Astrocyte (in vitro differentiated cells and primary cell): ENCODE data around the gene AP3B1. TPM values are rescaled to one million over a fixed set of nuclear protein-coding genes. Genes with fewer than 3 reads are reported as not detected.

Experiments
- DNase-seq: peaks from one replicate; pipeline ENCODE4 v3.0.0-alpha.2; 2010; ENCODE audit warnings: low read depth
- FAIRE-seq: peaks from 2 replicates; lab custom pipeline; 2011; peaks lifted over from hg19 to GRCh38; lab: Jason Lieb, UNC
- H2AFZ ChIP-seq: 2 replicates; pipeline ENCODE4 v1.6.0; 2012; ENCODE audit warnings: low read depth, low read length, inconsistent platforms
- H3K27ac ChIP-seq: 2 replicates; pipeline ENCODE4 v1.5.1; 2011; ENCODE audit warnings: low read depth, low read length, inconsistent platforms
- H3K27me3 ChIP-seq: 2 replicates; pipeline ENCODE4 v1.6.0; 2011; ENCODE audit warnings: low read length, inconsistent platforms; ENCODE audit not compliant: insufficient read depth
- H3K36me3 ChIP-seq: 2 replicates; pipeline ENCODE4 v1.5.1; 2011; ENCODE audit warnings: low read length, inconsistent platforms; ENCODE audit not compliant: insufficient read depth
- H3K4me1 ChIP-seq: 2 replicates; pipeline ENCODE4 v1.5.1; 2011; ENCODE audit warnings: low read length, inconsistent platforms; ENCODE audit not compliant: insufficient read depth
- H3K4me2 ChIP-seq: 2 replicates; pipeline ENCODE4 v1.6.0; 2012; ENCODE audit warnings: low read length, inconsistent platforms
- H3K4me3 ChIP-seq: 2 replicates; pipeline ENCODE4 v1.5.1; 2011; ENCODE audit warnings: low read depth, mild to moderate bottlenecking, low read length, inconsistent platforms; ENCODE audit not compliant: insufficient read depth
- H3K79me2 ChIP-seq: 2 replicates; pipeline ENCODE4 v1.6.0; 2012; ENCODE audit warnings: mild to moderate bottlenecking, low read length, inconsistent platforms; ENCODE audit not compliant: insufficient read depth
- H3K9ac ChIP-seq: 2 replicates; pipeline ENCODE4 v1.6.0; 2012; ENCODE audit warnings: mild to moderate bottlenecking, low read length, inconsistent platforms
- H3K9me3 ChIP-seq: 2 replicates; pipeline ENCODE4 v1.5.1; 2012; ENCODE audit warnings: low read depth, mild to moderate bottlenecking, low read length, inconsistent platforms; ENCODE audit not compliant: insufficient read depth
- H4K20me1 ChIP-seq: 2 replicates; pipeline ENCODE4 v1.6.0; 2012; ENCODE audit warnings: low read length, inconsistent platforms; ENCODE audit not compliant: insufficient read depth
- H3K27ac Mint-ChIP-seq: one replicate; pipeline ENCODE4 v1.8.0; 2021; ENCODE audit warnings: mild to moderate bottlenecking, mixed read lengths; ENCODE audit not compliant: unreplicated experiment
- H3K27me3 Mint-ChIP-seq: one replicate; pipeline ENCODE4 v1.8.0; 2021; ENCODE audit warnings: low read depth, mixed read lengths; ENCODE audit not compliant: unreplicated experiment
- H3K36me3 Mint-ChIP-seq: one replicate; pipeline ENCODE4 v1.8.0; 2021; ENCODE audit warnings: low read depth, mixed read lengths; ENCODE audit not compliant: unreplicated experiment
- H3K4me1 Mint-ChIP-seq: one replicate; pipeline ENCODE4 v1.8.0; 2021; ENCODE audit warnings: low read depth, mixed read lengths; ENCODE audit not compliant: unreplicated experiment
- H3K4me3 Mint-ChIP-seq: one replicate; pipeline ENCODE4 v1.8.0; 2021; ENCODE audit warnings: mild to moderate bottlenecking, moderate library complexity, mixed read lengths; ENCODE audit not compliant: unreplicated experiment
- H3K9me3 Mint-ChIP-seq: one replicate; pipeline ENCODE4 v1.8.0; 2021; ENCODE audit warnings: mild to moderate bottlenecking, mixed read lengths; ENCODE audit not compliant: unreplicated experiment
- EZH2 ChIP-seq: IDR thresholded peaks from 2 replicates; pipeline ENCODE4 v1.6.1; 2012; ENCODE audit warnings: mild to moderate bottlenecking, low read length, inconsistent platforms; ENCODE audit not compliant: insufficient read depth
- total RNA-seq: library from RNA; stranded (reverse); gene quantifications from 2 replicates; pipeline ENCODE4 v1.2.1, GENCODE V29; 2021
- TF ChIP-seq, protein P1 (sequence below): IDR thresholded peaks from 2 replicates; pipeline ENCODE4 v1.5.1; 2011; ENCODE audit warnings: low read depth, mild to moderate bottlenecking, inconsistent platforms, low read length, moderate library complexity; ENCODE audit not compliant: insufficient read depth

The AP3B1 gene
- total RNA-seq, 1 donor from 2014 or later, result 64.8 TPM

DNA sequence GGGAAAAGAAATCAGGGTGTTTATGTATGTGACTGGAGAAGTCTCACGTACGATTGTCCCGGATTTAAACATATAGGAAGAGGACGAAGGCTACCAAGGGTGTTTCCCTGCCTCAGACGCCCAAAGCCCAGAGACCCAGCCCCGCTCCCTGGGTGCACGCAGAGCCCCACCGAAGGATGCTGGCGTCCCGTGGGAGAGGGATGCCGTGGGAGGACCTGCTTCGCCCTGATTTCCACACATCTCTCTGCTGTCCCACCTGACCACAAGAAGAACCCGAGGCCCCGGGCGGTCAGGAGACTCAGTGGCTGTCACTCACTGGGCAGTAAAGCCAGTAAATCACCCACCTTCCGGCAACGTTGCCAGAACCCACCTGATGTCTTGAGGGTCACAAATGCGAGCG is 306.5 kb downstream of the AP3B1 start:
- peaks cover 13% of the 10 kb centered on the region for H3K4me1 Mint-ChIP-seq

DNA sequence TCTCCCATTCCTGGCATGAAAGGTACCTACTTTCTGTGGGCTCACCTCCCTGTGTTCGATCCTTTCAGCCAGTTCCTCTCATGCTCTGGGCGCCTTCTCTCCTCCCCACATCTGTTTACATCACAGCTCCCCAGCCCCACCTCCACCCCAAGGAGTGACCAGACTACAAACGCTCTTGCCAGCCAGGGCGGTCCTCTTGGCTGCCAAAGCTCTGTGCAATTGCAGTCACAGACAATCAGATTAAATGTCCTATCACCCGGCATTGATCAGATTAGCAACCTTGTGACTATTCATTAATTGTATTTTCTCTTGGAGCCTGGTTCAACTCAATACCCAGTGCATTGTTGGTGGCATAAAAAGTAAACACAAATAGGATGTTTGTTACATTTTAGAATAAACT is 307.2 kb downstream of the AP3B1 start:
- H3K4me3 Mint-ChIP-seq, result no peak overlapping the region
- H3K4me3 ChIP-seq, result no peak overlapping the region
- FAIRE-seq, result no peak
- H3K9me3 Mint-ChIP-seq, result no peaks in the 10 kb centered on the region
- H2AFZ ChIP-seq, result no peak overlapping the region
- no peaks in the 10 kb centered on the region for H3K36me3 ChIP-seq
- DNase-seq, result no peak
- no peaks in the 10 kb centered on the region for H3K9me3 ChIP-seq
- H3K4me1 ChIP-seq, result no peaks in the 10 kb centered on the region
- no peak overlapping the region for H3K27ac ChIP-seq
- no peaks in the 10 kb centered on the region for H3K36me3 Mint-ChIP-seq
- no peaks in the 10 kb centered on the region for H4K20me1 ChIP-seq
- no peak overlapping the region for H3K4me2 ChIP-seq
- H3K27me3 ChIP-seq, result peaks cover 12% of the 10 kb centered on the region
- H3K27me3 Mint-ChIP-seq, result peaks cover 10% of the 10 kb centered on the region
- H3K79me2 ChIP-seq, result no peaks in the 10 kb centered on the region
- no peak overlapping the region for H3K9ac ChIP-seq
- TF ChIP-seq, protein P1, sequence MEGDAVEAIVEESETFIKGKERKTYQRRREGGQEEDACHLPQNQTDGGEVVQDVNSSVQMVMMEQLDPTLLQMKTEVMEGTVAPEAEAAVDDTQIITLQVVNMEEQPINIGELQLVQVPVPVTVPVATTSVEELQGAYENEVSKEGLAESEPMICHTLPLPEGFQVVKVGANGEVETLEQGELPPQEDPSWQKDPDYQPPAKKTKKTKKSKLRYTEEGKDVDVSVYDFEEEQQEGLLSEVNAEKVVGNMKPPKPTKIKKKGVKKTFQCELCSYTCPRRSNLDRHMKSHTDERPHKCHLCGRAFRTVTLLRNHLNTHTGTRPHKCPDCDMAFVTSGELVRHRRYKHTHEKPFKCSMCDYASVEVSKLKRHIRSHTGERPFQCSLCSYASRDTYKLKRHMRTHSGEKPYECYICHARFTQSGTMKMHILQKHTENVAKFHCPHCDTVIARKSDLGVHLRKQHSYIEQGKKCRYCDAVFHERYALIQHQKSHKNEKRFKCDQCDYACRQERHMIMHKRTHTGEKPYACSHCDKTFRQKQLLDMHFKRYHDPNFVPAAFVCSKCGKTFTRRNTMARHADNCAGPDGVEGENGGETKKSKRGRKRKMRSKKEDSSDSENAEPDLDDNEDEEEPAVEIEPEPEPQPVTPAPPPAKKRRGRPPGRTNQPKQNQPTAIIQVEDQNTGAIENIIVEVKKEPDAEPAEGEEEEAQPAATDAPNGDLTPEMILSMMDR, result no peak
- no peak for TF ChIP-seq EZH2
- no peak overlapping the region for H3K27ac Mint-ChIP-seq
- peaks cover 13% of the 10 kb centered on the region for H3K4me1 Mint-ChIP-seq

More for the DNA sequence above, 306.5 kb downstream of the AP3B1 start:
- FAIRE-seq, result no peak
- peaks cover 11% of the 10 kb centered on the region for H3K27me3 ChIP-seq
- H3K9ac ChIP-seq, result no peak overlapping the region
- H3K9me3 ChIP-seq, result no peaks in the 10 kb centered on the region
- H3K79me2 ChIP-seq, result no peaks in the 10 kb centered on the region
- no peaks in the 10 kb centered on the region for H3K4me1 ChIP-seq
- H3K9me3 Mint-ChIP-seq, result no peaks in the 10 kb centered on the region
- no peak overlapping the region for H3K27ac ChIP-seq
- TF ChIP-seq EZH2, result no peak
- TF ChIP-seq, protein P1, result no peak
- no peak overlapping the region for H3K4me3 Mint-ChIP-seq
- no peak for DNase-seq
- no peak overlapping the region for H3K27ac Mint-ChIP-seq
- H3K27me3 Mint-ChIP-seq, result peaks cover 8% of the 10 kb centered on the region
- H3K36me3 Mint-ChIP-seq, result peaks cover 2% of the 10 kb centered on the region
- no peaks in the 10 kb centered on the region for H3K36me3 ChIP-seq
- H2AFZ ChIP-seq, result no peak overlapping the region
- no peaks in the 10 kb centered on the region for H4K20me1 ChIP-seq
- H3K4me3 ChIP-seq, result no peak overlapping the region
- no peak overlapping the region for H3K4me2 ChIP-seq

DNA sequence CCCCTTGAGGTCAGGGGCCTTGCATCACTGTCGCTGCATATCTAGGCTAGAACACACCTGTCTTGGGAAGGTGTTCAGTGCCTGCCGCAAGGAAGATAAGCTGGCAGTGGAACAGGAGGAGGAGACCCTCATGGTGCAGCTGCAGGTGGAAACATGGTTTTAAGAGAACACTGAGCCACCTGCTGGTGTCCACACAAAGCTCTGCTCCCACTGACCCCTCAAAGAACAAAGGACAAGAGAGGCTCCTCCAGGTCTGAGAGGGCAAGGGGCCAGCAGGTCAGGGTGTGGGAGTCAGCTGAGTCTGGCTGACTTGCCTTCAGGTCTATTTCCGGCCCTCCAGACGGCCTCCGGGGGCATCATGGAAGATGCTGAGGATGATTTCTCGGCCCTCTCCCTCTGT is 308.2 kb downstream of the AP3B1 start:
- no peak for FAIRE-seq
- Histone ChIP-seq H3K9ac (no peak overlapping the region), H3K4me3 (no peak overlapping the region), H3K36me3 (no peaks in the 10 kb centered on the region), H3K27me3 (peaks cover 18% of the 10 kb centered on the region), H3K27ac (no peak overlapping the region), H3K79me2 (no peaks in the 10 kb centered on the region), H3K4me2 (no peak overlapping the region), H4K20me1 (no peaks in the 10 kb centered on the region), H3K4me1 (no peaks in the 10 kb centered on the region), H3K9me3 (no peaks in the 10 kb centered on the region), H2AFZ (no peak overlapping the region)
- TF ChIP-seq, protein P1, result no peak
- TF ChIP-seq EZH2, result no peak
- DNase-seq, result no peak
- no peak overlapping the region for H3K4me3 Mint-ChIP-seq
- peaks cover 2% of the 10 kb centered on the region for H3K9me3 Mint-ChIP-seq
- H3K27me3 Mint-ChIP-seq, result peaks cover 14% of the 10 kb centered on the region
- H3K4me1 Mint-ChIP-seq, result peaks cover 12% of the 10 kb centered on the region
- H3K36me3 Mint-ChIP-seq, result peaks cover 2% of the 10 kb centered on the region
- no peak overlapping the region for H3K27ac Mint-ChIP-seq
